Lung (tissue), 12 donors: ENCODE results near the gene ZG16. TPM values are rescaled to one million over a fixed set of nuclear protein-coding genes. Genes with fewer than 3 reads are reported as not detected.

ENCODE experiments used
- ATAC-seq: fragments of 200-7000 bp; cut with Tn5 transposase; one replicate; pipeline ENCODE4 v1.9.1; 2020; ENCODE audit warnings: moderate number of reproducible peaks; ENCODE audit not compliant: insufficient read depth, low FRiP score
- DNase-seq, 3 donors: peaks; one replicate each; pipeline ENCODE4 v3.0.0-alpha.2; 2013 to 2017
- H3K27ac ChIP-seq, 2 donors: one replicate each; pipeline ENCODE4 v1.5.1; 2013; ENCODE audit warnings: mild to moderate bottlenecking in 2 of 2, moderate library complexity in 2 of 2, control low read depth in 1 of 2, inconsistent platforms in 1 of 2, low read depth in 1 of 2, low read length in 1 of 2
- H3K27me3 ChIP-seq, 3 donors: one replicate each; pipeline ENCODE4 v1.5.1; 2013; ENCODE audit warnings: low read length in 2 of 3; ENCODE audit not compliant: control insufficient read depth in 3 of 3, insufficient read depth in 3 of 3
- H3K36me3 ChIP-seq, 4 donors: one replicate each; pipeline ENCODE4 v1.5.1; 2013; ENCODE audit warnings: low read length in 4 of 4, mild to moderate bottlenecking in 1 of 4, moderate library complexity in 1 of 4; ENCODE audit not compliant: control insufficient read depth in 4 of 4, insufficient read depth in 4 of 4
- H3K4me1 ChIP-seq, 5 donors: one replicate each; pipeline ENCODE4 v1.5.1; 2013; ENCODE audit warnings: low read length in 5 of 5, mild to moderate bottlenecking in 2 of 5, moderate library complexity in 1 of 5; ENCODE audit not compliant: control insufficient read depth in 5 of 5, insufficient read depth in 5 of 5
- H3K4me3 ChIP-seq: one replicate; pipeline ENCODE4 v1.5.1; 2013; ENCODE audit warnings: mild to moderate bottlenecking, control low read depth, moderate library complexity
- H3K9ac ChIP-seq, 2 donors: one replicate each; pipeline ENCODE4 v1.5.1; 2013; ENCODE audit warnings: low read length in 2 of 2, control low read depth in 1 of 2; ENCODE audit not compliant: insufficient read depth in 1 of 2
- H3K9me3 ChIP-seq, 4 donors: one replicate each; pipeline ENCODE4 v1.5.1; 2013; ENCODE audit warnings: low read length in 3 of 4, mild to moderate bottlenecking in 1 of 4, moderate library complexity in 1 of 4; ENCODE audit not compliant: control insufficient read depth in 4 of 4, insufficient read depth in 3 of 4
- WGBS, 2 donors: extraction: QIAGEN DNeasy Blood & Tissue Kit; methylation state at CpG; one replicate each; pipeline ENCODE4 v1.1.7; 2013; 5-methylcytosine and 5-hydroxymethylcytosine counted together
- polyA plus RNA-seq, 2 donors: library from polyadenylated mRNA; stranded (reverse); fragments of 200-250 nt; gene quantifications; one replicate each; pipeline ENCODE4 v1.2.1, GENCODE V29; 2013
- total RNA-seq, 2 donors: library from RNA; depleted of rRNA in 1 of 2; stranded (reverse); fragments of >200 nt in 1 of 2; gene quantifications; one replicate each; pipeline ENCODE4 v1.2.1, GENCODE V29; 2014 to 2021
- TF ChIP-seq, protein P1 (sequence below): IDR thresholded peaks from 2 replicates; pipeline ENCODE4 v1.5.1; 2012; ENCODE audit warnings: mild to moderate bottlenecking; ENCODE audit errors: control extremely low read depth, extremely low read depth
- donor health status: control.
- donor health status: control.
- donor health status: Bipolar disorder and iron deficiency.
- donor health status: healthy.
- donor health status: DM: yes; HTN: yes; CAD: no.

The ZG16 gene
- total and polyA plus RNA-seq, 4 donors, result 0.01 to 0.06 (median 0.04) TPM; not detected in 1

DNA sequence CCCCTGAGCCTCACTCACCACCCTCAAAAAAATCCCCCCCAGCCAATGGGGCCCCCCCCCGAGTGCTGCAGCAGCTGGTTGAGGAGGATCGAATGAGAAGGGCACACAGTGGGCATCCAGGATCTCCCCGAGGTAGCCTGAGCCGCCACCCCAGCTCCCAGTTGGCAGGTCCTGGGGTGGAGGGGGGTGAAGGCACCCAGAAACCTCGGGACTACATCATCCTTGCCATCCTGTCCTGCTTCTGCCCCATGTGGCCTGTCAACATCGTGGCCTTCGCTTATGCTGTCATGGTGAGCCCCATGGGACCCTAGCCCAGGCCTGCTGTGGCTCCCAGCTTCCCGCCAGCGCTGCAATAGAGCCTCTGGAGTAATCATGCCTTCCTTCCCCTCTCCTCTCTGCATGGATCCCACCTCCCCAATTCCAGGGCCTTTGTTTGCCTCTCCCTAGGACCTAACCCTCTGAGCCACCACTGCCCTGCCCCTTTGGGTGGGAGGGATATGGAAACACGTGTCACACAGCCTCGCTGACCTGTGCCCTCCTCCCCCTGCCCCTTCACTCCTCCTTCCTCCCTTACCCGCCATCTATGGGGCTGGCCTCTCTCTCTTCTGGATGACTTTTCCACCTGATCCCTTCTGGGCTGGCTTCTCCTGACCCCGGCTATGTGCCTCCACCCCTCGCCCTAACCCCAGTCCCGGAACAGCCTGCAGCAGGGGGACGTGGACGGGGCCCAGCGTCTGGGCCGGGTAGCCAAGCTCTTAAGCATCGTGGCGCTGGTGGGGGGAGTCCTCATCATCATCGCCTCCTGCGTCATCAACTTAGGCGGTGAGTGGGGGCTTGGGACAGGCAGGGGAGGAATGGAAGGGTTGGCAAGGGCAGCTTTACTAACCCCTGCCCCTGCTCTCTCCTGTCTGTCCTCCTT, 35.8 kb downstream of the ZG16 start:
- no peaks in the 10 kb centered on the region for H3K27me3 ChIP-seq
- H3K36me3 ChIP-seq, result peaks cover 0 to 20% (median 13%) of the 10 kb centered on the region in 4 donors
- WGBS, 2 donors, result 78 to 82% methylated on average over 24 of the region's 24 CpGs
- ATAC-seq (no peak), DNase-seq (no peak)
- TF ChIP-seq, protein P1, sequence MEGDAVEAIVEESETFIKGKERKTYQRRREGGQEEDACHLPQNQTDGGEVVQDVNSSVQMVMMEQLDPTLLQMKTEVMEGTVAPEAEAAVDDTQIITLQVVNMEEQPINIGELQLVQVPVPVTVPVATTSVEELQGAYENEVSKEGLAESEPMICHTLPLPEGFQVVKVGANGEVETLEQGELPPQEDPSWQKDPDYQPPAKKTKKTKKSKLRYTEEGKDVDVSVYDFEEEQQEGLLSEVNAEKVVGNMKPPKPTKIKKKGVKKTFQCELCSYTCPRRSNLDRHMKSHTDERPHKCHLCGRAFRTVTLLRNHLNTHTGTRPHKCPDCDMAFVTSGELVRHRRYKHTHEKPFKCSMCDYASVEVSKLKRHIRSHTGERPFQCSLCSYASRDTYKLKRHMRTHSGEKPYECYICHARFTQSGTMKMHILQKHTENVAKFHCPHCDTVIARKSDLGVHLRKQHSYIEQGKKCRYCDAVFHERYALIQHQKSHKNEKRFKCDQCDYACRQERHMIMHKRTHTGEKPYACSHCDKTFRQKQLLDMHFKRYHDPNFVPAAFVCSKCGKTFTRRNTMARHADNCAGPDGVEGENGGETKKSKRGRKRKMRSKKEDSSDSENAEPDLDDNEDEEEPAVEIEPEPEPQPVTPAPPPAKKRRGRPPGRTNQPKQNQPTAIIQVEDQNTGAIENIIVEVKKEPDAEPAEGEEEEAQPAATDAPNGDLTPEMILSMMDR, result no peak
- H3K4me3 ChIP-seq, result no peak overlapping the region
- H3K4me1 ChIP-seq, result peaks cover 3 to 67% (median 25%) of the 10 kb centered on the region in 5 donors
- no peak overlapping the region for H3K27ac ChIP-seq
- H3K9ac ChIP-seq, result no peak overlapping the region
- H3K9me3 ChIP-seq, result no peaks in the 10 kb centered on the region

DNA sequence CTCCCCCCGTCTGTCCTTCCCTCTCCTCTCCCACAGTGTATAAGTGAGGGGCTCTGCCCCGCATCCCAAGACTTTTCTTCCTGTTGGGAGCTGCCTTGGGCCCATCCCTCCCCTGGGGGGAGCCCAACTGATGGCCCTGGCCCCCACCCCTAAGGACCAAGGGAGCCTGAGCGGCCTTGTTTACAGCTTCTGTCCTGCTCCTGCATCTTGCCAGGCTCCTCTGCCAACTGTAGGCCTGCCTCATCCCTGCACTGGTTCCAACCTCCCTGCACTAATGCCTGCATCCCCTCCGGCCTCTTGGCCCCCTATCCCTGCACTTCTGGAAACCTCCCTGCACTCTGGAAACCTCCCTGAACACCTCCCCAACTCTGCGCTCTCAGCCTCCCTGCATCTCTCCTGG, 36.5 kb downstream of the ZG16 start:
- TF ChIP-seq, protein P1, result no peak
- Histone ChIP-seq H3K27ac (no peak overlapping the region), H3K36me3 (peaks cover 0 to 19% (median 13%) of the 10 kb centered on the region in 4 donors), H3K27me3 (no peaks in the 10 kb centered on the region), H3K9ac (no peak overlapping the region), H3K9me3 (no peaks in the 10 kb centered on the region), H3K4me3 (no peak overlapping the region), H3K4me1 (peaks cover 3 to 63% (median 22%) of the 10 kb centered on the region in 5 donors)
- ATAC-seq (no peak), DNase-seq (no peak)
- 76 to 89% methylated on average over 4 to 5 of the region's 5 CpGs for WGBS, 2 donors

DNA sequence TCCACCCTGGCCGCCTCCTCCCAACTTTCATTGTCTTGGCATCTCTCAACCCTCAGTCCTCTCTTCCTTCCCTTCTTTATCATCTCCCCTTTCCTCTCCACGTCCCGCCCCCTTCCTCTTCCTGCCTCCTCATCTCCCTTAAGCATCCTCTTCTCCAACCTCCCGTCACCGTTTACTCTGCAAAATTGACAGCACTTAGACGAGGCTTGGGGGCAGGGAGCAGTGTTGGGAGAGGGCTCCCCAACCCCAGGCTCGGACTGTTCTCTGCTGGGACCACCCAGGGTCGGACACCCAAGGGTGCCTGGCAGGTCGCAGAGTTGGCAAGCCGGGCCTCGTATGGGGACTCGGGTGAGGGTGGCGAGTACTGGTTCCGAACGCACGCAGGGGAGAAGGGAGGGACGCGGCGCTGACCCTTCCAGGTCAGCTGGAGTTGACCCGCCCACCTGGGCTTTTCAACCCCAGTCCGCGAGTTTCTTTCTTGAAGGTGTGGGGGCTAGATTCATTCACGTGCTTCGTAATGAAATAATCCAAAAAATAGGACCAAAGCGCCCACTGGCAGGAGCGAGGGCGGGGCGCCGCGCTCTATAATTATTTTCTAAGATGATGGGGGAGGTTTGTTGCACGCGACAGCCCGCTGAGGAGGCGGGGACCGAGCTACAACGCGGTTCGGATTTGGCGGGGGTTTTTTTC, 37.1 kb downstream of the ZG16 start:
- H3K36me3 ChIP-seq, result peaks cover 0 to 20% (median 11%) of the 10 kb centered on the region in 4 donors
- WGBS, 2 donors, result 4 to 5% methylated on average over 39 of the region's 39 CpGs
- no peak for ATAC-seq
- no peak for DNase-seq
- TF ChIP-seq, protein P1, result no peak
- H3K4me1 ChIP-seq, result peaks cover 3 to 63% (median 21%) of the 10 kb centered on the region in 5 donors
- H3K9me3 ChIP-seq, result no peaks in the 10 kb centered on the region
- no peak overlapping the region for H3K4me3 ChIP-seq
- peak overlapping the region; percentile 24 to 37 for H3K27ac ChIP-seq
- no peaks in the 10 kb centered on the region for H3K27me3 ChIP-seq
- H3K9ac ChIP-seq, result peak overlapping the region in 1 of 2 donors; percentile 42
